Mucosa of stomach (tissue), 1 donor: Measurements from ENCODE around the gene MAPRE3.

Experiments used
- H3K27me3 ChIP-seq: one replicate; pipeline ENCODE4 v1.7.0; 2013; ENCODE audit warnings: mild to moderate bottlenecking, low read length; ENCODE audit not compliant: control insufficient read depth, insufficient read depth
- H3K36me3 ChIP-seq: one replicate; pipeline ENCODE4 v1.7.0; 2013; ENCODE audit warnings: low read length; ENCODE audit not compliant: control insufficient read depth, insufficient read depth
- H3K4me1 ChIP-seq: one replicate; pipeline ENCODE4 v1.7.0; 2013; ENCODE audit warnings: mild to moderate bottlenecking, low read length; ENCODE audit not compliant: control insufficient read depth, insufficient read depth
- H3K4me3 ChIP-seq: one replicate; pipeline ENCODE4 v1.7.0; 2013; ENCODE audit warnings: low read length
- H3K9ac ChIP-seq: one replicate; pipeline ENCODE4 v1.7.0; 2013; ENCODE audit warnings: mild to moderate bottlenecking, low read length, moderate library complexity
- H3K9me3 ChIP-seq: one replicate; pipeline ENCODE4 v1.7.0; 2013; ENCODE audit warnings: mild to moderate bottlenecking, low read length, moderate library complexity; ENCODE audit not compliant: control insufficient read depth
- donor health status: Pancreatic carcinoma.

Gene MAPRE3

GRCh38 chr2:27009083-27009482 lies 38.6 kb downstream of the MAPRE3 start:
- Histone ChIP-seq H3K9ac (no peak overlapping the region), H3K27me3 (no peaks in the 10 kb centered on the region), H3K4me3 (no peak overlapping the region), H3K4me1 (peaks cover 15% of the 10 kb centered on the region), H3K9me3 (no peaks in the 10 kb centered on the region), H3K36me3 (no peaks in the 10 kb centered on the region)

GRCh38 chr2:27009716-27010115 lies 39.3 kb downstream of the MAPRE3 start:
- no peak overlapping the region for H3K4me3 ChIP-seq
- H3K9ac ChIP-seq, result no peak overlapping the region
- no peaks in the 10 kb centered on the region for H3K9me3 ChIP-seq
- H3K4me1 ChIP-seq, result peaks cover 15% of the 10 kb centered on the region
- H3K36me3 ChIP-seq, result no peaks in the 10 kb centered on the region
- no peaks in the 10 kb centered on the region for H3K27me3 ChIP-seq

- peaks cover 16% of the 10 kb centered on the region for H3K4me1 ChIP-seq
- H3K27me3 ChIP-seq, result no peaks in the 10 kb centered on the region
- no peak overlapping the region for H3K4me3 ChIP-seq
- H3K36me3 ChIP-seq, result no peaks in the 10 kb centered on the region
- H3K9ac ChIP-seq, result no peak overlapping the region
- no peaks in the 10 kb centered on the region for H3K9me3 ChIP-seq
Observed at GRCh38 chr2:27010139-27010538, 39.7 kb downstream of the MAPRE3 start.

- H3K27me3 ChIP-seq, result no peaks in the 10 kb centered on the region
- no peak overlapping the region for H3K9ac ChIP-seq
- H3K4me3 ChIP-seq, result no peak overlapping the region
- no peaks in the 10 kb centered on the region for H3K9me3 ChIP-seq
- peaks cover 32% of the 10 kb centered on the region for H3K4me1 ChIP-seq
- no peaks in the 10 kb centered on the region for H3K36me3 ChIP-seq
Observed at GRCh38 chr2:27013738-27014137, 43.3 kb downstream of the MAPRE3 start.

- H3K36me3 ChIP-seq, result no peaks in the 10 kb centered on the region
- H3K27me3 ChIP-seq, result no peaks in the 10 kb centered on the region
- H3K9ac ChIP-seq, result no peak overlapping the region
- H3K9me3 ChIP-seq, result no peaks in the 10 kb centered on the region
- no peak overlapping the region for H3K4me3 ChIP-seq
- H3K4me1 ChIP-seq, result peaks cover 30% of the 10 kb centered on the region
Observed at GRCh38 chr2:27014771-27015433, 44.5 kb downstream of the MAPRE3 start.

- H3K9ac ChIP-seq, result no peak overlapping the region
- peaks cover 35% of the 10 kb centered on the region for H3K4me1 ChIP-seq
- H3K9me3 ChIP-seq, result no peaks in the 10 kb centered on the region
- no peak overlapping the region for H3K4me3 ChIP-seq
- no peaks in the 10 kb centered on the region for H3K27me3 ChIP-seq
- no peaks in the 10 kb centered on the region for H3K36me3 ChIP-seq
Observed at GRCh38 chr2:27016801-27017325, 46.4 kb downstream of the MAPRE3 start.

GRCh38 chr2:27018142-27018541 lies 47.7 kb downstream of the MAPRE3 start:
- Histone ChIP-seq H3K9ac (no peak overlapping the region), H3K36me3 (no peaks in the 10 kb centered on the region), H3K9me3 (no peaks in the 10 kb centered on the region), H3K27me3 (no peaks in the 10 kb centered on the region), H3K4me3 (no peak overlapping the region), H3K4me1 (peaks cover 38% of the 10 kb centered on the region)

GRCh38 chr2:27019459-27019858 lies 49.0 kb downstream of the MAPRE3 start:
- no peaks in the 10 kb centered on the region for H3K27me3 ChIP-seq
- H3K4me1 ChIP-seq, result peaks cover 38% of the 10 kb centered on the region
- H3K9ac ChIP-seq, result no peak overlapping the region
- no peaks in the 10 kb centered on the region for H3K9me3 ChIP-seq
- peaks cover 7% of the 10 kb centered on the region for H3K36me3 ChIP-seq
- no peak overlapping the region for H3K4me3 ChIP-seq

GRCh38 chr2:27019931-27020855 lies 49.8 kb downstream of the MAPRE3 start:
- Histone ChIP-seq H3K27me3 (no peaks in the 10 kb centered on the region), H3K9me3 (no peaks in the 10 kb centered on the region), H3K4me1 (peaks cover 35% of the 10 kb centered on the region), H3K4me3 (no peak overlapping the region), H3K9ac (no peak overlapping the region), H3K36me3 (peaks cover 7% of the 10 kb centered on the region)

GRCh38 chr2:27021253-27022049 lies 51.0 kb downstream of the MAPRE3 start:
- H3K27me3 ChIP-seq, result no peaks in the 10 kb centered on the region
- no peak overlapping the region for H3K4me3 ChIP-seq
- H3K9me3 ChIP-seq, result no peaks in the 10 kb centered on the region
- H3K36me3 ChIP-seq, result peaks cover 7% of the 10 kb centered on the region
- peaks cover 25% of the 10 kb centered on the region for H3K4me1 ChIP-seq
- H3K9ac ChIP-seq, result no peak overlapping the region

- no peak overlapping the region for H3K9ac ChIP-seq
- no peaks in the 10 kb centered on the region for H3K9me3 ChIP-seq
- no peaks in the 10 kb centered on the region for H3K27me3 ChIP-seq
- H3K36me3 ChIP-seq, result peaks cover 7% of the 10 kb centered on the region
- peaks cover 21% of the 10 kb centered on the region for H3K4me1 ChIP-seq
- no peak overlapping the region for H3K4me3 ChIP-seq
Observed at GRCh38 chr2:27023740-27024139, 53.3 kb downstream of the MAPRE3 start.
